OCI-LY7 (cell line): Measurements from ENCODE around the gene RIPK1. TPM values are rescaled to one million over a fixed set of nuclear protein-coding genes. Genes with fewer than 3 reads are reported as not detected.

Experiments used
- BruUV-seq: library from RNA; stranded (reverse); fragments of 400-500 nt; replicated peaks from 2 replicates; lab custom pipeline; 2021; lab: Mats Ljungman, UMichigan
- CTCF ChIA-PET: fragments of 300-600 bp; sonication (Branson Sonifier 250); formaldehyde crosslinking; loops from one replicate; lab custom pipeline; 2022; ENCODE audit warnings: antibody characterized with exemption; ENCODE audit not compliant: unreplicated experiment; lab: Charles Lee
- POLR2A ChIA-PET: fragments of 300-600 bp; sonication (Branson Sonifier 250); formaldehyde crosslinking; loops from one replicate; lab custom pipeline; 2022; ENCODE audit warnings: antibody characterized with exemption; lab: Charles Lee
- DNase-seq: peaks from one replicate; pipeline ENCODE4 v3.0.0-alpha.2; 2015; ENCODE audit warnings: low spot score
- H2AFZ ChIP-seq: fragments of 200-600 bp; sonication (generic), shearing (Covaris generic); 2 replicates; pipeline ENCODE4 v1.6.1; 2014; ENCODE audit warnings: mild to moderate bottlenecking, antibody characterized with exemption, low read length, moderate library complexity
- H3K27ac ChIP-seq: fragments of 200-600 bp; sonication (generic); 2 replicates; pipeline ENCODE4 v1.5.1; 2014; ENCODE audit warnings: mixed run types, low read depth, mild to moderate bottlenecking, moderate library complexity, low read length, inconsistent platforms; ENCODE audit not compliant: poor library complexity, severe bottlenecking
- H3K36me3 ChIP-seq: fragments of 200-600 bp; sonication (generic); 2 replicates; pipeline ENCODE4 v1.6.1; 2014; ENCODE audit warnings: mild to moderate bottlenecking, antibody characterized with exemption, low read length, moderate library complexity, mixed read lengths; ENCODE audit not compliant: insufficient read depth
- H3K4me1 ChIP-seq: fragments of 200-600 bp; sonication (generic); 2 replicates; pipeline ENCODE4 v1.5.1; 2014; ENCODE audit warnings: mild to moderate bottlenecking, low read length; ENCODE audit not compliant: insufficient read depth, poor library complexity, severe bottlenecking
- H3K4me2 ChIP-seq: fragments of 200-600 bp; sonication (generic); 2 replicates; pipeline ENCODE4 v1.6.1; 2014; ENCODE audit warnings: mild to moderate bottlenecking, low read length
- H3K4me3 ChIP-seq: fragments of 200-600 bp; sonication (generic); 2 replicates; pipeline ENCODE4 v1.5.1; 2014; ENCODE audit warnings: mild to moderate bottlenecking, low read depth, low read length; ENCODE audit not compliant: poor library complexity, severe bottlenecking
- H3K79me2 ChIP-seq: fragments of 200-600 bp; sonication (generic); 2 replicates; pipeline ENCODE4 v1.6.1; 2016; ENCODE audit warnings: low read depth, mild to moderate bottlenecking, low read length, moderate library complexity, mixed read lengths; ENCODE audit not compliant: insufficient read depth
- H3K9me2 ChIP-seq: fragments of 200-600 bp; sonication (generic); 2 replicates; pipeline ENCODE4 v1.6.1; 2016; ENCODE audit warnings: mild to moderate bottlenecking, low read length, mixed read lengths; ENCODE audit not compliant: insufficient read depth
- H3K9me3 ChIP-seq: fragments of 200-600 bp; sonication (generic); 2 replicates; pipeline ENCODE4 v1.6.1; 2014; ENCODE audit warnings: mild to moderate bottlenecking, mixed run types, low read length, mixed read lengths
- H4K20me1 ChIP-seq: fragments of 200-600 bp; sonication (generic); 2 replicates; pipeline ENCODE4 v1.6.1; 2014; ENCODE audit warnings: mild to moderate bottlenecking, antibody characterized with exemption, low read length, moderate library complexity, mixed read lengths; ENCODE audit not compliant: insufficient read depth
- EZH2phosphoT487 ChIP-seq: fragments of 200-600 bp; sonication (generic); IDR thresholded peaks from 2 replicates; pipeline ENCODE4 v1.6.1; 2018; ENCODE audit warnings: low read depth, borderline replicate concordance, mild to moderate bottlenecking, mixed run types, antibody characterized with exemption, low read length, moderate library complexity, mixed read lengths
- intact Hi-C: fragments of 100-400 bp; cut with micrococcal nuclease; formaldehyde crosslinking; loops from one replicate; pipeline ENCODE4 v1.10.0; 2022; ENCODE audit not compliant: unreplicated experiment
- total RNA-seq, 2 experiments: library from RNA; depleted of rRNA in 1 of 2; stranded (reverse); fragments of >200 nt in 1 of 2; shearing (Covaris generic) in 1 of 2; gene quantifications; 2 replicates each; pipeline ENCODE4 v1.2.3, GENCODE V29; 2014 to 2022
- TF ChIP-seq, protein P1 (sequence below): fragments of 200-600 bp; sonication (generic); conservative IDR thresholded peaks from 2 replicates; pipeline ENCODE4 v1.5.1; 2014; ENCODE audit warnings: mild to moderate bottlenecking, antibody characterized with exemption, low read length, moderate library complexity, mixed read lengths

Gene RIPK1
- total RNA-seq, 2 experiments from 2014 or later, result 7.5 to 8.4 TPM

GRCh38 chr6:3039384-3039783 is 28.9 kb upstream of the RIPK1 start:
- no peaks in the 10 kb centered on the region for H3K36me3 ChIP-seq
- TF ChIP-seq, protein P1, sequence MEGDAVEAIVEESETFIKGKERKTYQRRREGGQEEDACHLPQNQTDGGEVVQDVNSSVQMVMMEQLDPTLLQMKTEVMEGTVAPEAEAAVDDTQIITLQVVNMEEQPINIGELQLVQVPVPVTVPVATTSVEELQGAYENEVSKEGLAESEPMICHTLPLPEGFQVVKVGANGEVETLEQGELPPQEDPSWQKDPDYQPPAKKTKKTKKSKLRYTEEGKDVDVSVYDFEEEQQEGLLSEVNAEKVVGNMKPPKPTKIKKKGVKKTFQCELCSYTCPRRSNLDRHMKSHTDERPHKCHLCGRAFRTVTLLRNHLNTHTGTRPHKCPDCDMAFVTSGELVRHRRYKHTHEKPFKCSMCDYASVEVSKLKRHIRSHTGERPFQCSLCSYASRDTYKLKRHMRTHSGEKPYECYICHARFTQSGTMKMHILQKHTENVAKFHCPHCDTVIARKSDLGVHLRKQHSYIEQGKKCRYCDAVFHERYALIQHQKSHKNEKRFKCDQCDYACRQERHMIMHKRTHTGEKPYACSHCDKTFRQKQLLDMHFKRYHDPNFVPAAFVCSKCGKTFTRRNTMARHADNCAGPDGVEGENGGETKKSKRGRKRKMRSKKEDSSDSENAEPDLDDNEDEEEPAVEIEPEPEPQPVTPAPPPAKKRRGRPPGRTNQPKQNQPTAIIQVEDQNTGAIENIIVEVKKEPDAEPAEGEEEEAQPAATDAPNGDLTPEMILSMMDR, result no peak
- no peak for TF ChIP-seq EZH2phosphoT487
- CTCF ChIA-PET, result no interaction called here
- POLR2A ChIA-PET, result interaction anchor here (0.6 to 1.9 kb wide), 6 partner anchors 10 to 49 kb away, joined by 3 to 6 read pairs (median 4); no protein-coding TSS in a partner anchor
- no peaks in the 10 kb centered on the region for H3K4me1 ChIP-seq
- no TSS peak for BruUV-seq
- no peaks in the 10 kb centered on the region for H3K79me2 ChIP-seq
- no peak overlapping the region for H3K4me3 ChIP-seq
- no peaks in the 10 kb centered on the region for H4K20me1 ChIP-seq
- H3K4me2 ChIP-seq, result no peak overlapping the region
- no peak overlapping the region for H3K27ac ChIP-seq
- intact Hi-C loops, result no loop called here
- DNase-seq, result no peak
- H2AFZ ChIP-seq, result no peak overlapping the region
- no peaks in the 10 kb centered on the region; the same call in 1 of the 2 replicates for H3K9me3 ChIP-seq
- H3K9me2 ChIP-seq, result no peaks in the 10 kb centered on the region

DNA sequence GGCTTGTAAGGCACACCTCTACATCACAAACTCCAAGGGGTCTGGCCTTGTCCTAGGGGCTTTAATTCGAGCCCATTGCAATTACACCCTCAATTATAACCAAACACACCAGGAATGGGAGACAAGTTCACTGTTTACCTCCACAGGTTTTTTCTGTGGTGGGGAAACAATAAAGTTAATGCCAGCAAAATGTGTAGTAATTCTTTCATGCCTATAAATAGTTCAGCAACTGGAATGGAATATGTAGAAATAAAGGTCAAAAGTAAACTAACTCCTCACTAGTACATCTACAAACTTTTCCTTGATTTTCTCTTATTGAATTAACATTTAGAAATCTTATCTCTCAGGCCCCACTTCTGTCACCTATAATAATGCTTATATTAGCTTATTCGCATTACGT is 27.1 kb upstream of the RIPK1 start:
- ChIA-PET POLR2A (no interaction called here), CTCF (no interaction called here)
- Histone ChIP-seq H3K36me3 (no peaks in the 10 kb centered on the region), H3K4me3 (no peak overlapping the region), H3K4me2 (no peak overlapping the region), H3K27ac (no peak overlapping the region), H3K9me2 (no peaks in the 10 kb centered on the region), H4K20me1 (no peaks in the 10 kb centered on the region), H3K4me1 (no peaks in the 10 kb centered on the region), H3K9me3 (no peaks in the 10 kb centered on the region; the same call in 1 of the 2 replicates), H3K79me2 (no peaks in the 10 kb centered on the region), H2AFZ (no peak overlapping the region)
- BruUV-seq, result no TSS peak
- no peak for TF ChIP-seq EZH2phosphoT487
- TF ChIP-seq, protein P1, result no peak
- intact Hi-C loops, result no loop called here
- DNase-seq, result no peak

- no peak overlapping the region for H3K4me2 ChIP-seq
- H3K27ac ChIP-seq, result no peak overlapping the region
- intact Hi-C loops, result no loop called here
- H3K36me3 ChIP-seq, result no peaks in the 10 kb centered on the region
- TF ChIP-seq EZH2phosphoT487, result no peak
- TF ChIP-seq, protein P1, result no peak
- no peak for DNase-seq
- no peak overlapping the region for H2AFZ ChIP-seq
- H3K4me3 ChIP-seq, result no peak overlapping the region
- H3K79me2 ChIP-seq, result no peaks in the 10 kb centered on the region
- no peaks in the 10 kb centered on the region for H3K9me2 ChIP-seq
- no peaks in the 10 kb centered on the region; the same call in 1 of the 2 replicates for H3K9me3 ChIP-seq
- POLR2A ChIA-PET, result no interaction called here
- H4K20me1 ChIP-seq, result no peaks in the 10 kb centered on the region
- CTCF ChIA-PET, result no interaction called here
- no TSS peak for BruUV-seq
- no peaks in the 10 kb centered on the region for H3K4me1 ChIP-seq
These were observed 26.7 kb upstream of the RIPK1 start for GRCh38 chr6:3041606-3042005.
